GM23338 (cell line): ENCODE results near the gene KRT1.

Experiments
- CREB1 ChIP-seq: fragments of 250-450 bp; sonication (Bioruptor Pico); IDR thresholded peaks from 2 replicates; pipeline ENCODE4 v1.5.0; 2020; ENCODE audit warnings: low read depth, mild to moderate bottlenecking, moderate library complexity
- EZH2 ChIP-seq: fragments of 200-600 bp; sonication (generic); IDR thresholded peaks from one replicate; pipeline ENCODE4 v1.8.0; 2017; ENCODE audit warnings: antibody characterized with exemption, mild to moderate bottlenecking, low read depth; ENCODE audit not compliant: unreplicated experiment
- JUNB ChIP-seq: IDR thresholded peaks from one replicate; pipeline ENCODE4 v1.6.1; 2016; ENCODE audit warnings: antibody characterized with exemption; ENCODE audit not compliant: unreplicated experiment
- POLR2AphosphoS5 ChIP-seq: IDR thresholded peaks from 2 replicates; pipeline ENCODE4 v1.6.1; 2016; ENCODE audit warnings: antibody characterized with exemption, low read depth
- STAT1 ChIP-seq: IDR thresholded peaks from one replicate; pipeline ENCODE4 v1.6.1; 2016; ENCODE audit warnings: antibody characterized with exemption; ENCODE audit not compliant: unreplicated experiment
- TF ChIP-seq, protein P1 (sequence below), 2 experiments: fragments of 200-600 bp in 1 of 2; sonication (generic) in 1 of 2; conservative IDR thresholded peaks; 2 replicates each; pipeline versions ENCODE4 v1.5.1 to v1.6.1; 2016 to 2017; ENCODE audit warnings: antibody characterized with exemption in 2 of 2, low read depth in 2 of 2, mild to moderate bottlenecking in 2 of 2, moderate library complexity in 1 of 2

GRCh38 chr12:52648012-52648550 lies 32.1 kb downstream of the KRT1 start:
- TF ChIP-seq, protein P1, sequence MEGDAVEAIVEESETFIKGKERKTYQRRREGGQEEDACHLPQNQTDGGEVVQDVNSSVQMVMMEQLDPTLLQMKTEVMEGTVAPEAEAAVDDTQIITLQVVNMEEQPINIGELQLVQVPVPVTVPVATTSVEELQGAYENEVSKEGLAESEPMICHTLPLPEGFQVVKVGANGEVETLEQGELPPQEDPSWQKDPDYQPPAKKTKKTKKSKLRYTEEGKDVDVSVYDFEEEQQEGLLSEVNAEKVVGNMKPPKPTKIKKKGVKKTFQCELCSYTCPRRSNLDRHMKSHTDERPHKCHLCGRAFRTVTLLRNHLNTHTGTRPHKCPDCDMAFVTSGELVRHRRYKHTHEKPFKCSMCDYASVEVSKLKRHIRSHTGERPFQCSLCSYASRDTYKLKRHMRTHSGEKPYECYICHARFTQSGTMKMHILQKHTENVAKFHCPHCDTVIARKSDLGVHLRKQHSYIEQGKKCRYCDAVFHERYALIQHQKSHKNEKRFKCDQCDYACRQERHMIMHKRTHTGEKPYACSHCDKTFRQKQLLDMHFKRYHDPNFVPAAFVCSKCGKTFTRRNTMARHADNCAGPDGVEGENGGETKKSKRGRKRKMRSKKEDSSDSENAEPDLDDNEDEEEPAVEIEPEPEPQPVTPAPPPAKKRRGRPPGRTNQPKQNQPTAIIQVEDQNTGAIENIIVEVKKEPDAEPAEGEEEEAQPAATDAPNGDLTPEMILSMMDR (conservative IDR thresholded peaks at IDR 0.05; ENCODE audit: low read depth in 2 of 2) = no peak
- TF ChIP-seq POLR2AphosphoS5 = no peak
- TF ChIP-seq JUNB = no peak
- no peak for TF ChIP-seq EZH2
- TF ChIP-seq STAT1 = no peak
- TF ChIP-seq CREB1 (CRISPR knock-in tag) = no peak
